Muscle of leg (tissue), 11 donors: Measurements from ENCODE around the gene HDLBP. TPM values are rescaled to one million over a fixed set of nuclear protein-coding genes. Genes with fewer than 3 reads are reported as not detected.

Experiments
- DNase-seq: peaks from one replicate; pipeline ENCODE4 v3.0.0; 2013
- H3K27ac ChIP-seq: one replicate; pipeline ENCODE4 v1.5.1; 2013; ENCODE audit warnings: mild to moderate bottlenecking, low read length, control low read depth
- H3K27me3 ChIP-seq: one replicate; pipeline ENCODE4 v1.6.1; 2013; ENCODE audit warnings: low read length; ENCODE audit not compliant: control insufficient read depth, insufficient read depth
- H3K36me3 ChIP-seq: one replicate; pipeline ENCODE4 v1.6.1; 2013; ENCODE audit warnings: low read length; ENCODE audit not compliant: control insufficient read depth, insufficient read depth
- H3K4me1 ChIP-seq: one replicate; pipeline ENCODE4 v1.6.1; 2013; ENCODE audit warnings: low read length; ENCODE audit not compliant: control insufficient read depth, insufficient read depth
- H3K4me3 ChIP-seq: one replicate; pipeline ENCODE4 v1.5.1; 2013; ENCODE audit warnings: low read length, control low read depth
- H3K9me3 ChIP-seq: replicated peaks from 2 replicates; pipeline ENCODE4 v1.6.1; 2013; ENCODE audit warnings: low read depth, low read length; ENCODE audit not compliant: control insufficient read depth
- WGBS: methylation state at CpG from one replicate; pipeline ENCODE4 v1.1.5; 2013; ENCODE audit warnings: missing lambda C conversion rate; ENCODE audit not compliant: insufficient coverage; 5-methylcytosine and 5-hydroxymethylcytosine counted together
- polyA plus RNA-seq, 8 donors: library from polyadenylated mRNA; unstranded; fragments of 120-200 nt; gene quantifications; one replicate each; pipeline versions ENCODE4 v1.2.1 to v1.2.3, GENCODE V29; 2013; ENCODE audit warnings: inconsistent platforms in 1 of 8, low replicate concordance in 1 of 8; ENCODE audit not compliant: insufficient read length in 8 of 8, insufficient read depth in 1 of 8
- total RNA-seq: library from RNA; stranded (reverse); fragments of 120-200 nt; gene quantifications from one replicate; pipeline ENCODE4 v1.2.4, GENCODE V29; 2013

Gene HDLBP
- total and polyA plus RNA-seq, 9 donors: 331 to 470 (median 404) TPM

DNA sequence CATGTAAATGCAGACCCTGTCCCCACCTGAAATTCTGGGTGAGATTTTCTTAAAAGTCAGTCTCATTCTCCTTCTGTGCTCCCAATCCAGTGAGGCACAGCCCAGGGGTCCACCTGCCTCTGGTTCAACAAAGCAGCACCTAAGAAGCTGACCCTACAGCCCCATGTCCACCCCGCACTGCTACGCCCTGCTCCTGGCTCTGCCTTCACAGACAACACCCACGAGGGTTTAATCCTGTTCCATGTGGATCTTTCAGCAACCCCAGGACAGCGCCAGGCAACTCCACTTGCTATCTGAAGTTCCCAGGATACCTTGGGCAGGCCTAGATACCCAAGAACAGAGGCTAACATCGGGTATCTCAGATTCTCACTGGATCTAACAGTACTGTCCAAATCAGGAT lies 44.9 kb downstream of the HDLBP start:
- Histone ChIP-seq H3K4me1 (peaks cover 24% of the 10 kb centered on the region), H3K4me3 (no peak overlapping the region), H3K36me3 (peaks cover 24% of the 10 kb centered on the region), H3K27me3 (no peaks in the 10 kb centered on the region), H3K9me3 (no peaks in the 10 kb centered on the region), H3K27ac (no peak overlapping the region)
- 50% methylated on average over 5 of the region's 5 CpGs for WGBS
- no peak for DNase-seq

DNA sequence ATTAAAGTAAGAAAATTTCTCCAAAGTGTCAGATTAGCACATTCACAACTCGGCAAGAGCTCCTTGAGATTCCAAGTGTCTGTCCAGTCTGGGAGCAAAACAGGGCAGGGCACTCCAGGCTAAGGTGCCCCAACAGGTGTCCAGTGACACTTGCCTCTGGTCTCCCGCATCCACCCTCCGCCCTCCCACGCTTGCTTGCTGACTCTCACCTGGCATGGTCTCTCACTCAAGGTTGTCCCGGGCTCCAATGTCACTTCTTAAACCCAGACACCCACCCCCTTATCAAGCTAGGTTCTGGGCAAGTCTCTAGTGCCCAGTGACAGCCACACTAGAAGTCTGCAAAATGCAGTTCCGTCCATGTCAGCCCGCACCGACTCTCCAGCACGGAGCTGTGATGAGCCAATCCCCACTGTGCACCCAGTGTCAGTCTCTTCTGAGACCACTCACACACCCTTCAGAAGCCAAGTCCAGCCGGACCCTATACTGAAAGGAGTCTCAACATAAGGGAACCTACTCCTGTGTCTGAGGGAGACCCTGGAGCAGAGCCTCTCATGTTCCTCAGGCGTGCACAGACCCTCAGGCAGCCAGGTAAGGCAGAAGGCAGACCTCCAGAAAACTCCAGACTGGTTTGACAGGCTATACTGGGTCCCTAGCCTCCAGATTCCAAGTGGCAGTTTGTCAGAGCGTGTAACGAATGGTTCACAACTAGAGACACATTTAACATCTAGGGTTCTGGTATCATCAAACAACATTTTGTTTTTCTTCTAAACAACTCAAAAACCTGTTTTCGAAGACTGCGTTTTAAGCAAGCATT lies 45.6 kb downstream of the HDLBP start:
- no peak overlapping the region for H3K4me3 ChIP-seq
- no peak overlapping the region for H3K27ac ChIP-seq
- H3K9me3 ChIP-seq: no peaks in the 10 kb centered on the region
- H3K27me3 ChIP-seq: no peaks in the 10 kb centered on the region
- WGBS: 77% methylated on average over 15 of the region's 15 CpGs
- H3K36me3 ChIP-seq: peaks cover 29% of the 10 kb centered on the region
- H3K4me1 ChIP-seq: peaks cover 24% of the 10 kb centered on the region
- DNase-seq: no peak

DNA sequence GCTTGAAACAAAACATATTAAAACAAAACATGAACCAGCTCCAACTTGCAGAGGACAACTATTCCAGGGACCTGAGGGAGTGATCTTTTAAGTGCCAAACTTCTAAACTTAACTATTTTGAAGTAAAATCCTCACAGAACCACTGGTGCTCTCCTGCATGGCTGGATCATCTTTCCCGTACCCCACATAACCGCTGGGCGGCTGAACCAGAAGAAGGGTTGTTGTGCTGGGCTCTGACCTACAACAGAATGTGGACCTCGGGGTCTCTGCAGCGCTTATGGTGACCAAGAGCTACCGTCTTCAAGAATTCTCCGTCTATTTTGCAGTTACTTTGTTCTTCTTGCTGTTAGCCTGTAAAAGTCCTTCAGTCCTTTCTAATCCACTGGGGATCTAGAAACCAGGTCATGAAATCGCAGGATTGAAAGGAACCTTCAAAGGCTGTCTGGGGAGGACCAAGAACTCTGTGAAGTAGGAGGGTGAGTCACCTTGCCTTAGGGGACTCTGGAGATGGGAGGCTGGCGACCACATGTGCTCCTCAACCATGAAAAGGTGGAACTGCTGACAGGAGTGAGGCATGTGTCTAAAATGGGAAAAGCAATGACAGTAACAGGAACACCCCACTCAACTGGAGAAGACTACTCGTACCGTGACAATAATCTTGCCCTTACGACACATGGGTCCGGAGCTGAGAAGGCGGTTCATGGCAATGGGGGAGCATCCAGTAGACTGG lies 46.6 kb downstream of the HDLBP start:
- no peak overlapping the region for H3K27ac ChIP-seq
- peaks cover 24% of the 10 kb centered on the region for H3K4me1 ChIP-seq
- no peak for DNase-seq
- peaks cover 38% of the 10 kb centered on the region for H3K36me3 ChIP-seq
- H3K4me3 ChIP-seq: no peak overlapping the region
- H3K9me3 ChIP-seq: no peaks in the 10 kb centered on the region
- H3K27me3 ChIP-seq: no peaks in the 10 kb centered on the region
- 75% methylated on average over 6 of the region's 14 CpGs for WGBS

DNA sequence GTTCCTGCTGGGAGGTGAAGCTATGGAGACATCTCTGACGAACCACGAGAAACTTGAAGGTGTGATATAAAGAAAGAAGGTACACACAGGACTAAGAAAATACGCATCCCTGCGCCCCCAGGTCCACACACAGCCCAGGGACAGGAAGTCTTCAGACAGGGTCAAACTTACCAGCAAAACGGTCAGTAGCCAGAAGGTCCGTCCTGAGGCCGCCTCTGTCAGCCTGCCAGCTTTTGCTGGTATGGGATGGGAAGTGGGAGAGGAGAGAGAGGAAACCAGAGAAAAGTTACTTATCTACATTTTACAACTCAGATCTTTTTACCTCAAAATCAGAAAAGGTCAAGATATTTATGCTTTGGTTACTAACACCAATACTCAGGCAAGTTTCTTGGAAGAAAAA lies 47.2 kb downstream of the HDLBP start:
- Histone ChIP-seq H3K36me3 (peaks cover 44% of the 10 kb centered on the region), H3K4me3 (no peak overlapping the region), H3K9me3 (no peaks in the 10 kb centered on the region), H3K27ac (no peak overlapping the region), H3K27me3 (no peaks in the 10 kb centered on the region), H3K4me1 (peaks cover 21% of the 10 kb centered on the region)
- no peak for DNase-seq
- 58% methylated on average over 2 of the region's 7 CpGs for WGBS

DNA sequence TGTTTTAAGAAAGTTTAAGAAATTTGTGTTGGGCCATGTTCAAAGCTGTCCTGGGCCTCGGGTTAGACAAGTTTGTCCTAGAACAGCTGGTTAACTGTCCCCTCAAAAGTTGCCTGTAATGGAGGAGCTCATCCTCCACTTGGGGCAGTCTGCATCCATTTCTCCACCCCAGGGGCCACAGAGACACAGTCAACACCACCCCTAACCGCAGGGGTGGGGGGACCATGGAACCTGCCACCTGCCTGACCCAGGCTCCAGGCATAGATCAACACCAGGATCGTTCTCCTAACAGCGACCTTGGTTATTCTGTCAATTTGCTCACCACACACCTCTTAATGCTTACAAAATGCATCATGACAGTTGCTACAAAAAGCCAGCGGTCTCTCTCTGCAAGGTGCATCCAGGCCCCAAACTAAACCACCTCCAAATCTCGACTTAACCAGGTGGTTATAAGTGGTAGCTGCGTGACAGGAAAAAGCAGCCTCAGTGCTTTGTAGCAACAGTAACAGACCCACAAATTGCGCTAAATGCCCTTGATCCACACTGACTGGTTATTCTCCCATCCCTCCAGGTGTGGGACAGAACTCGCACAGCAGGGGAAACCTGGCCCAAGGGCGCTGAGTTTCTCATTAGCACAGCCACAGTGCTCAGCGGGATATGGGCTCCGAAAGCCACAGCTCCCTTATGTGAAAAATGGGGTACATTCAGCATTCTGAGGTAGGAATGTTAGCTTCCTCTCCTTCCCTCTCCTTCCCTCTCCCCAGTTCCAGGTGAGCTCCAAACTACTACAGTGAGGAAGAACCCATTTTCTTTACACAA lies 48.0 kb downstream of the HDLBP start:
- Histone ChIP-seq H3K4me3 (no peak overlapping the region), H3K27me3 (no peaks in the 10 kb centered on the region), H3K4me1 (peaks cover 16% of the 10 kb centered on the region), H3K9me3 (no peaks in the 10 kb centered on the region), H3K36me3 (peaks cover 52% of the 10 kb centered on the region), H3K27ac (no peak overlapping the region)
- 100% methylated on average over 1 of the region's 12 CpGs for WGBS
- no peak for DNase-seq

DNA sequence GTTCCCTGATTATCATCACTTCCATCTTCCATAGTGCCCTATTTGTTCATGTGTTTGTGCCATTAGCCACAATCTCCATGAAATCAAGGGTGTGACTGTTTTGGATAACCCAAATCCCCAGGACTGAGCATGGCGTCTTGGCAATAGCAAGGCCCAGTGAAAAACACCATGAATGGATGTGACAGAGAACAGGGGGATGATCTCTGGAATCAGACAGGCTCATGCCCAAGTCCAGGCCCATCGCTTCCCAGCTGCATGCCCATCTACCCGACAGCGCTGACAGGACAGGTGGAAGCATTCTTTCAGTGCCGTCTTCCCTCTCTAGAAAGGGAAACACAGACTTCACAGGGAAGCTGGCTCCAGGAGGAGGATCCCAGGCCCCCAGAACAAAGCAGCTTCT lies 50.0 kb downstream of the HDLBP start:
- WGBS: 78% methylated on average over 5 of the region's 5 CpGs
- Histone ChIP-seq H3K9me3 (no peaks in the 10 kb centered on the region), H3K27ac (no peak overlapping the region), H3K27me3 (no peaks in the 10 kb centered on the region), H3K36me3 (peaks cover 70% of the 10 kb centered on the region), H3K4me3 (no peak overlapping the region), H3K4me1 (peaks cover 8% of the 10 kb centered on the region)
- DNase-seq: no peak

DNA sequence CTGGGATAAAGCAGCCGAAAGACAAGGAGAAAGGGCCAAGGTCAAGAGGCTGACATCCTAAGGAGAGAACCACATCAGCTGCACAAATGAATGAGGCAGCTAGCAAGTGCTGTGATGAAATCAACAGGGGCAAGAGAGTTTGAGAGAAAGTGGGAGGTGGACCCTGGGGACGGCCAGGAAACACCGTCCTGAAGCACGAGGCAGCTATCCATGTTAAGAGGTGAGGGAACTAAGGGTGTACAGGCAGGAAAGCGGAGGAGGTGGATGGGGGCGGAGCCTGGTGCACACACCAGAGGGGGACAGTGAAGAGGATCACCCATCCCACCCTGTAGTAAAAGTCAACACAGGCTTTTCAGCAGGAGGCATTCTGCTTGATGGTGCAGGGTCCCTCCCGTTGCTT lies 52.4 kb downstream of the HDLBP start:
- Histone ChIP-seq H3K27me3 (no peaks in the 10 kb centered on the region), H3K27ac (no peak overlapping the region), H3K4me1 (no peaks in the 10 kb centered on the region), H3K36me3 (peaks cover 79% of the 10 kb centered on the region), H3K4me3 (no peak overlapping the region), H3K9me3 (no peaks in the 10 kb centered on the region)
- WGBS: 79% methylated on average over 3 of the region's 7 CpGs
- no peak for DNase-seq

DNA sequence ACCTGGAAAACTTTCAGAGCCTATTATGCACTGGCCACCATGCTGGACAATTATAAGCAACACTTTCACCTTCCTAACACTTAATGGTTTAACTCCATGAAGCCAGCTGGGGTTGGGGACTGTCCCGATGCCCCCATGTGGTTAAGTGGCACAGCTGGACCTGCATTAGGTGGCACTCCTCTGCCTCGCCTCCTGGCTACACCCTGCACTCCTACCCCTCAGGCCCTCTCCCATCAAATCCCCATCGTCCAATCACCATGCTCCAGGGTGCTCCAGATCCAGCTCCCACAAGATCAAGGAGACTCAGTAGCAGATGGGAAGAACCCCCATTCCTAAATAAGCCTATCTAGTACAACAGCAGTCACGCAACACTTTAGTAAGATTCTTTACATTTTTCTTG lies 53.8 kb downstream of the HDLBP start:
- no peak overlapping the region for H3K27ac ChIP-seq
- no peaks in the 10 kb centered on the region for H3K9me3 ChIP-seq
- no peaks in the 10 kb centered on the region for H3K4me1 ChIP-seq
- peaks cover 76% of the 10 kb centered on the region for H3K36me3 ChIP-seq
- WGBS: 86% methylated on average over 2 of the region's 4 CpGs
- H3K4me3 ChIP-seq: no peak overlapping the region
- no peak for DNase-seq
- no peaks in the 10 kb centered on the region for H3K27me3 ChIP-seq

DNA sequence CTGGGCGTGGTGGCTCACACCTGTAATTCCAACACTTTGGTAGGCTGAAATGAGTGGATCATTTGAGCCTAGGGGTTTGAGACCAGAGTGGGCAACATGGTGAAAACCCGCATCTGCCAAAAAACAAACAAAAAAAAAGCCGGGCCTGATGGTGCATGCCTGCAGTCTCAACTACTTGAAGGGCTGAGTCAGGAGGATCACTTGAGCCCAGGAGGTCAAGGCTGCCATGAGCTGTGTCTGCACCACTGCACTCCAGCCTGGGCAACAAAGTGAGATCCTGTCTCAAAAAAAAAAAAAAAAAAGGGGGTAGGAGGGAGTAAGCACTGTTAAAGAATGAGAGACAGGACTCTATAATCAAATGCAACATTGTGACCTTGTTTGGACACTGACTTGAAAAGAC lies 54.6 kb downstream of the HDLBP start:
- Histone ChIP-seq H3K36me3 (peaks cover 78% of the 10 kb centered on the region), H3K27me3 (no peaks in the 10 kb centered on the region), H3K27ac (no peak overlapping the region), H3K4me1 (no peaks in the 10 kb centered on the region), H3K4me3 (no peak overlapping the region), H3K9me3 (no peaks in the 10 kb centered on the region)
- no peak for DNase-seq
- no CpG with 5 or more reads among the region's 3 CpGs for WGBS
